Raji (cell line): ENCODE results near the gene RNU6-9.

ENCODE experiments used
- POLR2A ChIP-seq: IDR thresholded peaks from 2 replicates; pipeline ENCODE4 v1.6.1; 2011; ENCODE audit warnings: low read depth, low read length, control low read depth; ENCODE audit not compliant: insufficient read depth

Gene RNU6-9

GRCh38 chr19:858868-859843 is 34.1 kb upstream of the RNU6-9 start, which contains the start of gene CFD:
TSS of gene CFD (plus strand) at chr19:859664. CDS start at chr19:859690, 26 bp downstream.
- no peak for TF ChIP-seq POLR2A

DNA sequence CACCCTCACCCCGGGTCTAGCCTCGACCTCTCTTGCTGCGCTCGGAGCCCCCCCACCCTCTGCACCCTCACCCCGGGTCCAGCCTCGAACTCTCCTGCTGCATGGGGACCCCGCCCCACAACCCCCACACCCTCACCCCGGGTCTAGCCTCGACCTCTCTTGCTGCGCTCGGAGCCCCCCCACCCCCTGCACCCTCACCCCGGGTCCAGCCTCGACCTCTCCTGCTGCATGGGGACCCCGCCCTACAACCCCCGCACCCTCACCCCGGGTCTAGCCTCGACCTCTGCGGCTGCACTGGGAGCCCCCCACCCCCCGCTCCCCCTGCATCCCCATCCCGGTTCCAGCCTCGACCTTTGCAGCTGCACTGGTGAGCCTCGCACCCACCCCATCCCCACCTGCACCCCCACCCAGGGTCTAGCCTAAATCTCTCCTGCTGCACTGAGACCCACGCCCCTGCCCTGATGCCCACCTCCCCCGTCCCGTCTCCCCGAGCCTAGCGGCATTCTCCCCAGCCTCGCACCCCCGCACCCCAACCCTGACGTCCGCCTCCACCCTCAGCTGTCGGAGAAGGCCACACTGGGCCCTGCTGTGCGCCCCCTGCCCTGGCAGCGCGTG is 32.0 kb upstream of the RNU6-9 start:
- no peak for TF ChIP-seq POLR2A

DNA sequence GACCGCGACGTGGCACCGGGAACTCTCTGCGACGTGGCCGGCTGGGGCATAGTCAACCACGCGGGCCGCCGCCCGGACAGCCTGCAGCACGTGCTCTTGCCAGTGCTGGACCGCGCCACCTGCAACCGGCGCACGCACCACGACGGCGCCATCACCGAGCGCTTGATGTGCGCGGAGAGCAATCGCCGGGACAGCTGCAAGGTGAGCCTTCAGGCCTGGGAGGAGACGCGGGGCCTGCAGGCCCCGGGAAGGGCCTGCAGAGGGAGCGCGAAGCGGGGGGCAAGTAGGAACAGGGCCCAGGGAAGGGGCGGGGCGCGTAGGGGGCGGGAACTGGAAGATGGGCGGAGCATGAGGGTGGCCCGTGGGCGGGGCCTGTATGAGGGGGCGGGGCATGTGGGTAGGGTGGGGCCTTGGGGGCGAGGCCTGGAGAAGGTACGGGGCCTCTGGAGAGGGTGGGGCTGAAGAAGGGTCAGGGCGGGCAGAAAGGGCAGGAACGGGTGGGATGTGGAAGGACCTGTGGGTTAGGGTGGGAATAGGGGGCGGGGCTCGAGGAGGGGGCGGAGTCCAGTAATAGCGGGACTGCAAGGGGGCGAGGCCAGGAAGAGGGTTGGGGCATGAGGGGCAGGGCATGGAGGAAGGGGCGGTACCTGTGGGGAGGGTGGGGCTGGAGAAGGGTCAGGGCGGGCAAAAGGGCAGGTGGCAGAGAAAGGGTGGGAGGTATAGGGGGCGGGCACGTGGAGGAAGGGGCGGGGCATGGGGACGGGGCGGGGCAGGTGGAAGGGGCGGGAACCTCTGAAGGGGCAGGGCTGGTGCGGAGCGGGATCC is 31.3 kb upstream of the RNU6-9 start:
- no peak for TF ChIP-seq POLR2A

GRCh38 chr19:862581-863314 is 30.5 kb upstream of the RNU6-9 start:
- TF ChIP-seq POLR2A: no peak

DNA sequence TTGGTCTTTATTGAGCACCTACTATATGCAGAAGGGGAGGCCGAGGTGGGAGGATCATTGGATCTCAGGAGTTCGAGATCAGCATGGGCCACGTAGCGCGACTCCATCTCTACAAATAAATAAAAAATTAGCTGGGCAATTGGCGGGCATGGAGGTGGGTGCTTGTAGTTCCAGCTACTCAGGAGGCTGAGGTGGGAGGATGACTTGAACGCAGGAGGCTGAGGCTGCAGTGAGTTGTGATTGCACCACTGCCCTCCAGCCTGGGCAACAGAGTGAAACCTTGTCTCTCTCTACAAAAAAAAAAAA is 30.0 kb upstream of the RNU6-9 start:
- TF ChIP-seq POLR2A: no peak

- no peak for TF ChIP-seq POLR2A
These were observed 26.4 kb upstream of the RNU6-9 start for GRCh38 chr19:866769-867300.

- TF ChIP-seq POLR2A: no peak
These were observed 25.9 kb upstream of the RNU6-9 start for GRCh38 chr19:867301-867793.

DNA sequence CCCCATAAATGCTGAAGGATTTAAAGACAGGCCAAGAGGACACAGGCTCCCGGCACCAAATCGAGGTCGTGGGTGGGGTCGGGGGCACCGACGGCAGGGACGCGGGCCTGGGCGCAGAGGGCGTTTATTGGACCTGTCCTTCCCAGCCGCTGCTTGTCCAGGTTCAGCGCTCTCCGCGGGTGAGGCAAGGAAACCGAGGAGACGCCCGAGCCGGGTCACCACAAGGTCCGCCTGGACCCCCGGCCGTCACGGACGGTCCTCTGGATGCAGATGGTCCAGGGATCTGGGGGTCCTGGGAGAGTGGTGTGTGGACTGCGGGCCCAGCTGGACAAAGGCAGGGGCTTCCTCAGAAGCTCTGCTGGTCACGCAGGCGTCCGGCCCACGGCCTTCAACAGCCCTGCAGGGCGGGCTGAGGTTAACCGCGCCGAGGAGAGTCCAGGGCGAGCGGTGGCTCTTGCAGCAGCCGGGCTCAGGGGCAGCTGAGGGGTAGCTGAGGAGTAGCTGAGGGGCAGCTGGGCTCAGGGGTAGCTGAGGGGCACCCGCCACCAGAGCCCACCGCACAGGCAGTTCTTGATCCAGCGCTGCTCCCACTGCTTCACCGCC is 25.3 kb upstream of the RNU6-9 start:
- TF ChIP-seq POLR2A: no peak

DNA sequence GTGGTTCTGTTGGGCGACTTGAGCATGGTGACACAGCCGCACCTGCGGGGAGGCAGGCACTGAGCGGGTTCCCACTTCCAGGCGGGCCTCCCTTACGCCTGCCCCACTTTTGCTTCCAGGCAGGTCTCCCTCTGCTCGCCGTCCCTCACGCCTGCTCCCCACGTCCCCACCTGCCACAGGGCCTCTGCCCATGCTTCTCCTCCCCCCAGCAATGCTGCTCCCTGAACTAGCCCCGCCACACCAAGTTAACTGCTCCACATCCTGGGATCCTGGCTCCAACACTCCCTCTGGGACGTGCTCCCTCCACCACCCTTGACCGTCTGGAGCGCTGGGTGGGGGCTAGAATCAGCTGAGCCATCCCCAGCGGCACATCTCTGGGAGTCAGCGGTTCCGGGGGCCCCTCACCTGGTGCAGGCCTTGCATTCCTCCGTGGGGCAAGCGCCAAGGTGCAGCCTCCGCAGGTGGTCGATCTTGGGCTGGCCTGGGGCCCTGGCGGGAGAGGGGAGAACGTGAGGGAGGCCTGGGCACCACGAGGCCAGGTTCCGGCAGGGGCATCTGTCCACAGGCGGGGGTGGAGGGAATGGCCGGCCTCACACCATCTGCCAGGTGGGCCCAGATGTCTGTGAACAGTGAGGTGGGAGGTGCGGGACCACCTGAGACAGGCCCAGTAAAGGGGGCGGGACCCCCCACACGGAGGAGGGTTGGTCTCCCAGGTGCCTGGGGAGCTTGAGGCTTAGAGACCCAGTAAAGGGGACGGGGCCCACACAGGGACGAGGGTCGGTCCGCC is 24.6 kb upstream of the RNU6-9 start:
- no peak for TF ChIP-seq POLR2A

GRCh38 chr19:869245-870177 is 23.8 kb upstream of the RNU6-9 start:
- no peak for TF ChIP-seq POLR2A

DNA sequence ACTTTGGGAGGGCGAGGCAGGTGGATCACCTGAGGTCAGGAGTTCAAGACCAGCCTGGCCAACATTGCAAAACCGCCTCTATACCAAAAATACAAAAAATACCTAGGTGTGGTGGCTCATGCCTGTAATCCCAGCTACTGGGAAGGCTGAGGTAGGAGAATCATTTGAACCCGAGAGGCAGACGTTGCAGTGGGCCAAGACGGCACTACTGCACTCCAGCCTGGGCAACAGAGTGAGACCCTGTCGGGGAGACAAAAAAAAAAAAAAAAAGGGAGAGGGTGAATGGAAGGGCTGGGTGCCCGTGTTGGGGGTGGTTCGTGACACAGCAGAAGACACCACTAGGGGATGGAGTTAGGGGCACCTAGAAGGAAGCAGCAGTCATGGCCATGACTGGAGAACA is 23.0 kb upstream of the RNU6-9 start:
- no peak for TF ChIP-seq POLR2A

DNA sequence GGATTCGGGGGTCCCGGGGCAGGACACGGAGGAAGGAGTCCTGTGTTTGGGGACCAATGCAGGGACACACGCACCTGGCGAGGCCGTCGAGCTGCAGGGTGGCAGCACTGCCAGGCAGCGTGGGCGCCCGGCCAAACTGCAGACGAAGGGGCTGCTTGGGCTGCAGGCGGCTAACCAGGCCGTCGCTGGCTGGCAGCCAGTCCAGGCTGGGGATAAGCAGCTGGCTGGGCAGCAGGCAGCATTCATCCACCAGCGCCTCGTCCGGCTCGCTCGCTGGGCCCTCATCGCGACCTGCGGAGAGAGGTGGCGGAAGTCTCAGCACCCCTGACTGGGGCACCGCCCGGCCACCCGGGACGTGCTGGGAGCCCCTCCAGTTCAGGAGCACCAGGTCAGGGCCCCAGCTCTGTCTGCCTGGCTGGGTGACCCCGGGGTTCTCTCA is 22.3 kb upstream of the RNU6-9 start:
- no peak for TF ChIP-seq POLR2A
